Ovary (tissue), 9 donors: Measurements from ENCODE around the gene MAPKAPK5. TPM values are rescaled to one million over a fixed set of nuclear protein-coding genes. Genes with fewer than 3 reads are reported as not detected.

ENCODE experiments used
- DNase-seq, 5 donors: peaks; one replicate each; pipeline ENCODE4 v3.0.0-alpha.2; 2019 to 2020
- H3K27ac ChIP-seq, 2 donors: fragments of 200-600 bp; one replicate each; pipeline versions ENCODE4 v1.5.1 to v1.8.0; 2019 to 2022
- H3K27me3 ChIP-seq: fragments of 200-600 bp; one replicate; pipeline ENCODE4 v1.8.0; 2022
- H3K36me3 ChIP-seq: fragments of 200-600 bp; sonication (generic); one replicate; pipeline ENCODE4 v1.5.1; 2019
- H3K4me1 ChIP-seq: one replicate; pipeline ENCODE4 v1.8.1; 2013; ENCODE audit warnings: mild to moderate bottlenecking, moderate library complexity; ENCODE audit not compliant: insufficient read depth
- H3K4me3 ChIP-seq: fragments of 200-600 bp; sonication (generic); one replicate; pipeline ENCODE4 v1.5.1; 2017
- H3K9me3 ChIP-seq, 2 donors: fragments of 200-600 bp in 1 of 2; sonication (generic) in 1 of 2; one replicate each; pipeline versions ENCODE4 v1.5.1 to v1.8.1; 2013 to 2019; ENCODE audit warnings: mild to moderate bottlenecking in 1 of 2, moderate library complexity in 1 of 2
- EP300 ChIP-seq: sonication (generic); formaldehyde crosslinking; IDR thresholded peaks from one replicate; pipeline ENCODE4 v1.6.1; 2017; ENCODE audit warnings: antibody characterized with exemption
- POLR2A ChIP-seq: fragments of 450-650 bp; IDR thresholded peaks from one replicate; pipeline ENCODE4 v1.6.1; 2017; ENCODE audit warnings: antibody characterized with exemption, mild to moderate bottlenecking, moderate library complexity
- WGBS, 3 donors: extraction: QIAGEN DNeasy Blood & Tissue Kit in 1 of 3; methylation state at CpG; one replicate each; pipeline versions ENCODE4 v1.1.5 to v1.1.7; 2013 to 2017; 5-methylcytosine and 5-hydroxymethylcytosine counted together
- intact Hi-C, 4 donors: fragments of 100-400 bp; cut with DNase I; formaldehyde crosslinking; loops; one replicate each; pipeline versions ENCODE4 v1.11.0 to v1.15.1; 2022 to 2023
- polyA plus RNA-seq, 2 donors: library from polyadenylated mRNA; stranded (reverse); fragments of 200-250 nt in 1 of 2; fragments of 350-450 nt in 1 of 2; fragmentation: Illumina TruSeq in 1 of 2; extraction: RNeasy Lipid Tissue Mini Kit (QIAGEN cat#74804) in 1 of 2; gene quantifications; one replicate each; pipeline ENCODE4 v1.2.3, GENCODE V29; 2013 to 2014
- total RNA-seq, 7 donors: library from RNA; depleted of rRNA in 2 of 7; stranded (reverse); fragments of >200 nt in 2 of 7; fragmentation: NEBNext Ultra II Directional in 3 of 7; extraction: Animal tissue kit (Norgen Biotek cat#: 25700) in 3 of 7; gene quantifications; one replicate each; pipeline versions ENCODE4 v1.1.0 to v1.2.4, GENCODE V29; 2016 to 2023
- TF ChIP-seq, protein P1 (sequence below), 3 donors: fragments of 450-650 bp in 2 of 3; fragments of 200-600 bp in 1 of 3; IDR thresholded peaks; one replicate each; pipeline versions ENCODE4 v1.5.1 to v1.8.0; 2016 to 2022; ENCODE audit warnings: antibody characterized with exemption in 3 of 3, mild to moderate bottlenecking in 1 of 3
- donor health status: DM: no; HTN: no; CAD: no; lungs with moderate emphysema.
- donor health status: DM: no; HTN: no; CAD: no.
- donor health status: Bipolar disorder and iron deficiency.
- donor health status: DM: yes; HTN: yes; CAD: no.
- donor health status: DM: no; HTN: no; CAD: no.
- donor health status: DM: yes; HTN: yes; CAD: no.

The MAPKAPK5 gene
- total and polyA plus RNA-seq, 9 donors: 20.0 to 52.5 (median 38.8) TPM

DNA sequence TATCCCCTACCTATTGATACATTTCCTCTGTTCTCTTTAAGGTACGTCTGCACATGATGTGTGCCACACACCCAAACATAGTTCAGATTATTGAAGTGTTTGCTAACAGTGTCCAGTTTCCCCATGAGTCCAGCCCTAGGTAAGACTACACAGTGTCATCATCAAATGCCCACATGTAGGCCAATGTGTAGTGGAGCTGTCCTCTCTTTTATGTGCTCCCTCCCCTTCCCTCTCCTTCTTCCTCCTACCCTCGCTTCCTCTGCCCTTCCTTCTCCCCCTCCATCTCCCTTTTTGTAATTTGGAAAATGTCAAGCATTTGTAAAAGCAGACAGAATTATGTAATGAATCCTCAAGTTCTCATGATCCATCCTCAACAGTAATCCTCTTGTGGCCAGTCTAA is 25.5 kb downstream of the MAPKAPK5 start:
- 79 to 86% (median 82%) methylated on average over 2 of the region's 2 CpGs for WGBS, 3 donors

DNA sequence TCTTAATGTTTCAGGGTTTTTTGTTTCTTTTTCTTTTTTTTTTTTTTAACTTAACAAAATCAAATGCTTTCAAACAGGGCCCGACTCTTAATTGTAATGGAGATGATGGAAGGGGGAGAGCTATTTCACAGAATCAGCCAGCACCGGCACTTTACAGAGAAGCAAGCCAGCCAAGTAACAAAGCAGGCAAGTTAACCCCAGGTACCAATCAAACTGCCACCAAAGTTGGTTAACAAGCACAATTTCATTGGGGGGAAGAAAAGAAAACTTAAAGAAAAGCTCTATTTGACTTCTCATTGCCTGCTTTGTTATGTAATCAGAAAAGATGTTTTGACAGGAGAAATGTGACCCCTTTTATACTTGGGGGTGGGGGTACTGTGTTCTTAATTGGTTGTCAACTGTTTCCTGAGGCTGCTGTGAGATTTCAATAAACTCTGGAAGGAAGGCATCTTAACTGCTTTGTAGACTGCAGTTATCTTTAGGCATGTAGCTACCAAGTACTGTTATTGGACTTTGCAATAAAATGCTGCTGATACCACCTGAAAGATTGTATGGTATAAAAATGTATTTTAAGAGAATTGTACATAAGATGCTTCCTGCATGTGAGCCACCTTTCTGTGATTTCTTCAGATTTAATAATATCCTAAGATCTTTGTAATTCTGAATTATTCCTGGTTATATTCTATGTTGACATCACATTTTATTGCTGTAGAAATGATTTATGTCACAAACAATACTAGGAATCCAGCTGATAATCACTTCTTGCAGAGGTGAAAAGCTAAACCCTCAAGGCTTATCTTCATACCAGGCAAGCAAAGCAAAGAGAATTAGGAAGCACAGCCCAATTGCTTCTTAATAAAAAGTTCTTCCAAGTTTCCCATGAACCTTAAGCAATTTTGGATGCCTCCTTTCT is 26.9 kb downstream of the MAPKAPK5 start:
- Histone ChIP-seq H3K27me3 (no peaks in the 10 kb centered on the region), H3K36me3 (no peaks in the 10 kb centered on the region), H3K27ac (no peak overlapping the region), H3K4me3 (no peak overlapping the region), H3K4me1 (peaks cover 2% of the 10 kb centered on the region), H3K9me3 (no peaks in the 10 kb centered on the region)
- TF ChIP-seq, protein P1, sequence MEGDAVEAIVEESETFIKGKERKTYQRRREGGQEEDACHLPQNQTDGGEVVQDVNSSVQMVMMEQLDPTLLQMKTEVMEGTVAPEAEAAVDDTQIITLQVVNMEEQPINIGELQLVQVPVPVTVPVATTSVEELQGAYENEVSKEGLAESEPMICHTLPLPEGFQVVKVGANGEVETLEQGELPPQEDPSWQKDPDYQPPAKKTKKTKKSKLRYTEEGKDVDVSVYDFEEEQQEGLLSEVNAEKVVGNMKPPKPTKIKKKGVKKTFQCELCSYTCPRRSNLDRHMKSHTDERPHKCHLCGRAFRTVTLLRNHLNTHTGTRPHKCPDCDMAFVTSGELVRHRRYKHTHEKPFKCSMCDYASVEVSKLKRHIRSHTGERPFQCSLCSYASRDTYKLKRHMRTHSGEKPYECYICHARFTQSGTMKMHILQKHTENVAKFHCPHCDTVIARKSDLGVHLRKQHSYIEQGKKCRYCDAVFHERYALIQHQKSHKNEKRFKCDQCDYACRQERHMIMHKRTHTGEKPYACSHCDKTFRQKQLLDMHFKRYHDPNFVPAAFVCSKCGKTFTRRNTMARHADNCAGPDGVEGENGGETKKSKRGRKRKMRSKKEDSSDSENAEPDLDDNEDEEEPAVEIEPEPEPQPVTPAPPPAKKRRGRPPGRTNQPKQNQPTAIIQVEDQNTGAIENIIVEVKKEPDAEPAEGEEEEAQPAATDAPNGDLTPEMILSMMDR (IDR thresholded peaks at IDR 0.05): no peak
- no peak for TF ChIP-seq POLR2A
- no peak for TF ChIP-seq EP300
- DNase-seq: no peak
- WGBS, 3 donors: 52 to 58% (median 58%) methylated on average over 2 of the region's 2 CpGs
- intact Hi-C loops: no loop called here

More for the DNA sequence above, 25.5 kb downstream of the MAPKAPK5 start:
- Histone ChIP-seq H3K4me3 (no peak overlapping the region), H3K36me3 (no peaks in the 10 kb centered on the region), H3K27ac (no peak overlapping the region), H3K4me1 (peaks cover 3% of the 10 kb centered on the region), H3K9me3 (no peaks in the 10 kb centered on the region), H3K27me3 (no peaks in the 10 kb centered on the region)
- TF ChIP-seq EP300 (no peak), POLR2A (no peak)
- TF ChIP-seq, protein P1 (IDR thresholded peaks at IDR 0.05): no peak
- no peak for DNase-seq
- intact Hi-C loops: no loop called here

DNA sequence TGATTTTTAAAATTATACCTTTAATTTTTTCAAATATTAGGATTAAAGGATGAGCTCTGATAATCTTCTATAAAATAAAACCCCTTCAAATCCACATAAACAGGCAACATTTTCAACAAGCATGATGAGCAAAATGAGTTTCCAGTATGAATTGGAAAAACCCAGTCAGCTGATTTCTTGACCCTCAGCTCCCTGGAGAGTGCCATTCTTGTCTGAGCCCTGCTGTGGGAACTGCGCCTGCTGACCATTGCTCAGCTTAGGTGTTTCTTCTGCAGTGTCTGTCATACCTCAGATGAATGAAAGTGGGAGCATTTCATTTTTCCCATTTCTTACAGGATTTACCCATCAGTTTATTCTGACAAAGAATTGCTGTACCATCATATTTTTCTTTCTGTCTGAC is 27.6 kb downstream of the MAPKAPK5 start:
- no peaks in the 10 kb centered on the region for H3K4me1 ChIP-seq
- intact Hi-C loops: no loop called here
- H3K9me3 ChIP-seq: no peaks in the 10 kb centered on the region
- H3K4me3 ChIP-seq: no peak overlapping the region
- 83 to 100% (median 97%) methylated on average over 1 of the region's 1 CpG for WGBS, 3 donors
- no peak overlapping the region for H3K27ac ChIP-seq
- no peaks in the 10 kb centered on the region for H3K27me3 ChIP-seq
- DNase-seq: no peak
- H3K36me3 ChIP-seq: no peaks in the 10 kb centered on the region
- no peak for TF ChIP-seq EP300
- no peak for TF ChIP-seq POLR2A
- TF ChIP-seq, protein P1 (IDR thresholded peaks at IDR 0.05): no peak

DNA sequence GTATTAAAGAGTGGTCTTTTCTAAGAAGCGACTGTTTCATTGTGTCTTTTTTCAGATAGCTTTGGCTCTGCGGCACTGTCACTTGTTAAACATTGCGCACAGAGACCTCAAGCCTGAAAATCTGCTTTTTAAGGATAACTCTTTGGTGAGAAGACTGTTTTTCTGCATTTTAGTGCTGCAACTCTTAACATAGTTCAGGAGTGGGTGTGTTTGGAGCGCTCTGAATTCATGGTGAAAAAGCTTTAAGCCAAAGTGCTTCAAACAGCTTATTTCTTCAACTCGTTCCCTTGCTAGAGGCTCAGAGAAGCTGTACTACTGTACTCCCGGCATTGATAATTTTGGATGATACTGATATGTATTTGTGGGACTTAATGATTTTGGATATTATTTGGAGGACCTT is 28.2 kb downstream of the MAPKAPK5 start:
- 95 to 96% (median 95%) methylated on average over 6 of the region's 6 CpGs for WGBS, 3 donors

More for the DNA sequence above, 28.2 kb downstream of the MAPKAPK5 start:
- H3K4me1 ChIP-seq: no peaks in the 10 kb centered on the region
- no peaks in the 10 kb centered on the region for H3K27me3 ChIP-seq
- no peaks in the 10 kb centered on the region for H3K36me3 ChIP-seq
- intact Hi-C loops: no loop called here
- no peak for TF ChIP-seq EP300
- no peak for TF ChIP-seq POLR2A
- TF ChIP-seq, protein P1 (IDR thresholded peaks at IDR 0.05): no peak
- no peak for DNase-seq
- H3K4me3 ChIP-seq: no peak overlapping the region
- H3K27ac ChIP-seq: no peak overlapping the region
- H3K9me3 ChIP-seq: no peaks in the 10 kb centered on the region
